T-cell (primary cell): ENCODE measurements around the gene SPATA9. TPM values are rescaled to one million over a fixed set of nuclear protein-coding genes. Genes with fewer than 3 reads are reported as not detected.

ENCODE experiments used
- ATAC-seq, 4 experiments: fragments of 200-7000 bp in 3 of 4; fragments of 150-1000 bp in 1 of 4; cut with Tn5 transposase; replicated peaks in 1 of 4; 1 replicate in 3 of 4; 2 replicates in 1 of 4; pipeline ENCODE4 v1.10.0; 2021; ENCODE audit warnings: moderate library complexity in 3 of 4, mild to moderate bottlenecking in 2 of 4, moderate number of reproducible peaks in 1 of 4
- CTCF ChIA-PET, 2 donors: fragments of 300-600 bp; sonication (Branson Sonifier 250); formaldehyde crosslinking; loops; one replicate each; lab custom pipeline; 2022; ENCODE audit warnings: antibody characterized with exemption in 2 of 2; lab: Charles Lee
- POLR2A ChIA-PET, 2 donors: fragments of 300-600 bp; sonication (Branson Sonifier 250); formaldehyde crosslinking; loops; one replicate each; lab custom pipeline; 2022; ENCODE audit warnings: antibody characterized with exemption in 2 of 2; lab: Charles Lee
- DNase-seq, 35 experiments: peaks; one replicate each; pipeline versions ENCODE4 v3.0.0 to v3.0.0-alpha.2; 2013 to 2023
- H3K27ac ChIP-seq: one replicate; pipeline ENCODE4 v1.5.1; 2013; ENCODE audit warnings: low read length
- H3K27me3 ChIP-seq, 2 experiments: replicated peaks in 1 of 2; 1 replicate in 1 of 2; 2 replicates in 1 of 2; pipeline versions ENCODE4 v1.6.1 to v1.7.0; 2013; ENCODE audit warnings: low read length in 1 of 2, mixed read lengths in 1 of 2; ENCODE audit not compliant: control insufficient read depth in 2 of 2, insufficient read depth in 2 of 2; ENCODE audit errors: extremely low read depth in 1 of 2
- H3K36me3 ChIP-seq, 2 donors: 1 replicate in 1 of 2; 2 replicates in 1 of 2; pipeline versions ENCODE4 v1.6.1 to v1.7.0; 2013; ENCODE audit warnings: low read length in 1 of 2; ENCODE audit not compliant: control insufficient read depth in 2 of 2, insufficient read depth in 1 of 2; ENCODE audit errors: extremely low read depth in 1 of 2
- H3K4me1 ChIP-seq, 2 experiments: 1 replicate in 1 of 2; 2 replicates in 1 of 2; pipeline versions ENCODE4 v1.6.1 to v1.7.0; 2013; ENCODE audit warnings: low read length in 2 of 2, mixed read lengths in 1 of 2; ENCODE audit not compliant: insufficient read depth in 2 of 2, control insufficient read depth in 1 of 2; ENCODE audit errors: extremely low read depth in 1 of 2
- H3K4me3 ChIP-seq, 2 donors: 1 replicate in 1 of 2; 2 replicates in 1 of 2; pipeline versions ENCODE4 v1.5.1 to v1.7.0; 2013; ENCODE audit warnings: mild to moderate bottlenecking in 2 of 2, low read length in 1 of 2, moderate library complexity in 1 of 2; ENCODE audit not compliant: control insufficient read depth in 1 of 2; ENCODE audit errors: extremely low read depth in 1 of 2
- H3K9me3 ChIP-seq: 2 replicates; pipeline ENCODE4 v1.7.0; 2013
- H3K27ac Mint-ChIP-seq, 2 donors: one replicate each; pipeline ENCODE4 v1.8.0; 2020 to 2021; ENCODE audit warnings: mild to moderate bottlenecking in 2 of 2, mixed read lengths in 2 of 2
- H3K27me3 Mint-ChIP-seq, 2 donors: one replicate each; pipeline ENCODE4 v1.8.0; 2021 to 2022; ENCODE audit warnings: mixed read lengths in 2 of 2
- H3K36me3 Mint-ChIP-seq: one replicate; pipeline ENCODE4 v1.8.0; 2021; ENCODE audit warnings: mixed read lengths
- H3K4me1 Mint-ChIP-seq, 3 donors: one replicate each; pipeline ENCODE4 v1.8.0; 2020 to 2022; ENCODE audit warnings: mixed read lengths in 3 of 3, mild to moderate bottlenecking in 1 of 3
- H3K4me3 Mint-ChIP-seq, 3 donors: one replicate each; pipeline ENCODE4 v1.8.0; 2020 to 2022; ENCODE audit warnings: mild to moderate bottlenecking in 3 of 3, mixed read lengths in 3 of 3, moderate library complexity in 3 of 3
- H3K9me3 Mint-ChIP-seq, 3 donors: one replicate each; pipeline ENCODE4 v1.8.0; 2020 to 2022; ENCODE audit warnings: mixed read lengths in 3 of 3
- WGBS: methylation state at CpG from one replicate; pipeline ENCODE4 v1.1.5; 2013; ENCODE audit warnings: missing lambda C conversion rate; ENCODE audit not compliant: insufficient coverage; 5-methylcytosine and 5-hydroxymethylcytosine counted together
- total RNA-seq, 35 experiments: library from RNA in 6 of 35; stranded (reverse) in 6 of 35; fragments of 120-200 nt in 1 of 35; gene quantifications; one replicate each; pipeline versions ENCODE4 v1.2.1 to v1.2.4 and lab custom pipeline; 2013 to 2026

The SPATA9 gene
- total RNA-seq, 5 donors from 2014 or later (not counting 1 experiment from before 2014, with no cell fraction given): not detected

DNA sequence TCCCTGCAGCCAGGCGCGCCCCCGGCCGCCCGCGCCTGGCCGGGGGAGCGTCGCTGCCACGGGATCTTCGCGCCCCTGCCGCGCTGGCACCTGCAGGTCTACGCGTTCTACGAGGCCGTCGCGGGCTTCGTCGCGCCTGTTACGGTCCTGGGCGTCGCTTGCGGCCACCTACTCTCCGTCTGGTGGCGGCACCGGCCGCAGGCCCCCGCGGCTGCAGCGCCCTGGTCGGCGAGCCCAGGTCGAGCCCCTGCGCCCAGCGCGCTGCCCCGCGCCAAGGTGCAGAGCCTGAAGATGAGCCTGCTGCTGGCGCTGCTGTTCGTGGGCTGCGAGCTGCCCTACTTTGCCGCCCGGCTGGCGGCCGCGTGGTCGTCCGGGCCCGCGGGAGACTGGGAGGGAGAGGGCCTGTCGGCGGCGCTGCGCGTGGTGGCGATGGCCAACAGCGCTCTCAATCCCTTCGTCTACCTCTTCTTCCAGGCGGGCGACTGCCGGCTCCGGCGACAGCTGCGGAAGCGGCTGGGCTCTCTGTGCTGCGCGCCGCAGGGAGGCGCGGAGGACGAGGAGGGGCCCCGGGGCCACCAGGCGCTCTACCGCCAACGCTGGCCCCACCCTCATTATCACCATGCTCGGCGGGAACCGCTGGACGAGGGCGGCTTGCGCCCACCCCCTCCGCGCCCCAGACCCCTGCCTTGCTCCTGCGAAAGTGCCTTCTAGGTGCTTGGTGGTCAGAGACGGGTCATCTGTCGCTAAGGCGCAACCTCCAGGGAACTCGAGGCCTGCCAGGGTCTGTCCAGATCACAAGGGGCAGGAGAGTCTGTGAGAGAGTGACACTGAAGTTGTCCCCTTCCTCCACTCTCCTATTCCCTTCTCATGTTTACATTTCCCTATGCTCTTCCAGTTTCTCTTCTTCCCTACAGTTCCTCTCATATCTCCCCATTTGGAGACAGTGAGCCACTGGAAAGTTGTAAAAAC, 61.6 kb downstream of the SPATA9 start:
- no peaks in the 10 kb centered on the region for H3K9me3 ChIP-seq
- ATAC-seq: peak; percentile 54 to 63 (median 58)
- H3K27ac Mint-ChIP-seq: peak overlapping the region; percentile 85 to 93
- no peaks in the 10 kb centered on the region for H3K36me3 ChIP-seq
- peaks cover 0 to 5% of the 10 kb centered on the region in 2 experiments for H3K27me3 ChIP-seq
- H3K27ac ChIP-seq: peak overlapping the region; percentile 57
- no peaks in the 10 kb centered on the region for H3K27me3 Mint-ChIP-seq
- CTCF ChIA-PET: interaction anchor here (0.7 to 2.6 kb wide), 3 partner anchors 10 to 1398 kb away, joined by 4 to 32 read pairs (median 26); partner anchors contain the start of gene RFESD (in 1 of the 2)
- DNase-seq: peak in 31 of 35 experiments; percentile 2 to 59 (median 24)
- H3K4me3 Mint-ChIP-seq: peak overlapping the region; percentile 80 to 84 (median 83)
- POLR2A ChIA-PET: interaction anchor here (1.1 to 2.4 kb wide), 2 partner anchors 11 to 26 kb away, joined by 5 to 10 read pairs; no protein-coding TSS in a partner anchor
- peaks cover 56 to 73% (median 70%) of the 10 kb centered on the region in 3 donors for H3K4me1 Mint-ChIP-seq
- peaks cover 38 to 41% of the 10 kb centered on the region in 2 experiments for H3K4me1 ChIP-seq
- H3K4me3 ChIP-seq: peak overlapping the region; percentile 40 to 66
- 2% methylated on average over 88 of the region's 92 CpGs for WGBS
- H3K36me3 Mint-ChIP-seq: no peaks in the 10 kb centered on the region
- no peaks in the 10 kb centered on the region for H3K9me3 Mint-ChIP-seq

DNA sequence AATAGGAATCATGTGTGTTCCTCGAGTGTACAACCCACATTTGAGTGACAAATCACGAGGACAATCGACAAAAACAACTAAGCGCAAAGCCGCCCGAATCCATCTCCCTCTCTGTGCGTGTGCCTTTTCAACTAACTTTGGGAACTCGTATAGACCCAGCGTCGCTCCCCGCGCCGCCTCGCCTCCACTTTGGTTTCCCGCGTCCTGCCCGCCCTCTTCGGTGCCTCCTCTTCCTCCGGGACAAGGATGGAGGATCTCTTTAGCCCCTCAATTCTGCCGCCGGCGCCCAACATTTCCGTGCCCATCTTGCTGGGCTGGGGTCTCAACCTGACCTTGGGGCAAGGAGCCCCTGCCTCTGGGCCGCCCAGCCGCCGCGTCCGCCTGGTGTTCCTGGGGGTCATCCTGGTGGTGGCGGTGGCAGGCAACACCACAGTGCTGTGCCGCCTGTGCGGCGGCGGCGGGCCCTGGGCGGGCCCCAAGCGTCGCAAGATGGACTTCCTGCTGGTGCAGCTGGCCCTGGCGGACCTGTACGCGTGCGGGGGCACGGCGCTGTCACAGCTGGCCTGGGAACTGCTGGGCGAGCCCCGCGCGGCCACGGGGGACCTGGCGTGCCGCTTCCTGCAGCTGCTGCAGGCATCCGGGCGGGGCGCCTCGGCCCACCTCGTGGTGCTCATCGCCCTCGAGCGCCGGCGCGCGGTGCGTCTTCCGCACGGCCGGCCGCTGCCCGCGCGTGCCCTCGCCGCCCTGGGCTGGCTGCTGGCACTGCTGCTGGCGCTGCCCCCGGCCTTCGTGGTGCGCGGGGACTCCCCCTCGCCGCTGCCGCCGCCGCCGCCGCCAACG, 62.5 kb downstream of the SPATA9 start, which contains the start of gene GPR150:
TSS of gene GPR150 (plus strand) at position 58 of the 840 bp plus-strand sequence. CDS start at position 247, 189 bp downstream.
- Mint-ChIP-seq H3K36me3 (no peaks in the 10 kb centered on the region), H3K27ac (peak within 1 kb of the TSS; percentile 87 to 91), H3K4me3 (peak within 1 kb of the TSS; percentile 84 to 89 (median 85)), H3K4me1 (peaks cover 60 to 74% (median 70%) of the 10 kb centered on the region in 3 donors), H3K27me3 (no peaks in the 10 kb centered on the region), H3K9me3 (no peaks in the 10 kb centered on the region)
- H3K27ac ChIP-seq: peak within 1 kb of the TSS; percentile 36
- POLR2A ChIA-PET: no interaction called here
- peaks cover 38 to 41% of the 10 kb centered on the region in 2 experiments for H3K4me1 ChIP-seq
- H3K4me3 ChIP-seq: peak within 1 kb of the TSS; percentile 74 to 75
- H3K36me3 ChIP-seq: no peaks in the 10 kb centered on the region
- CTCF ChIA-PET: interaction anchor here in 1 of 2 donors (0.7 kb wide), 1 partner anchor 1399 kb away, joined by 4 read pairs; no protein-coding TSS in a partner anchor
- DNase-seq: peak in 34 of 35 experiments; percentile 20 to 76 (median 46)
- H3K9me3 ChIP-seq: no peaks in the 10 kb centered on the region
- H3K27me3 ChIP-seq: peaks cover 0 to 5% of the 10 kb centered on the region in 2 experiments
- under 1% methylated on average over 84 of the region's 85 CpGs for WGBS
- ATAC-seq: peak; percentile 68 to 80 (median 76)

GRCh38 chr5:95619514-95620029, 63.2 kb downstream of the SPATA9 start:
- Histone ChIP-seq H3K9me3 (no peaks in the 10 kb centered on the region), H3K4me3 (peak overlapping the region; percentile 74 to 75), H3K27me3 (peaks cover 0 to 5% of the 10 kb centered on the region in 2 experiments), H3K27ac (no peak overlapping the region), H3K36me3 (no peaks in the 10 kb centered on the region), H3K4me1 (peaks cover 38 to 41% of the 10 kb centered on the region in 2 experiments)
- ATAC-seq (no peak), DNase-seq (no peak)
- Mint-ChIP-seq H3K9me3 (no peaks in the 10 kb centered on the region), H3K27ac (peak overlapping the region; percentile 87 to 91), H3K27me3 (no peaks in the 10 kb centered on the region), H3K36me3 (peaks cover 5% of the 10 kb centered on the region), H3K4me1 (peaks cover 63 to 75% (median 74%) of the 10 kb centered on the region in 3 donors), H3K4me3 (peak overlapping the region; percentile 84 to 89 (median 85))
- ChIA-PET CTCF (no interaction called here), POLR2A (no interaction called here)
- WGBS: 36% methylated on average over 6 of the region's 19 CpGs

GRCh38 chr5:95619096-95619495, 63.7 kb downstream of the SPATA9 start:
- no peak for ATAC-seq
- H3K4me3 Mint-ChIP-seq: peak overlapping the region; percentile 84 to 89 (median 85)
- Histone ChIP-seq H3K27ac (no peak overlapping the region), H3K36me3 (no peaks in the 10 kb centered on the region), H3K4me3 (peak overlapping the region in 1 of 2 donors; percentile 75), H3K27me3 (peaks cover 0 to 5% of the 10 kb centered on the region in 2 experiments), H3K4me1 (peaks cover 38 to 41% of the 10 kb centered on the region in 2 experiments), H3K9me3 (no peaks in the 10 kb centered on the region)
- H3K27ac Mint-ChIP-seq: peak overlapping the region; percentile 14 to 91
- no CpG with 5 or more reads among the region's 4 CpGs for WGBS
- no peaks in the 10 kb centered on the region for H3K9me3 Mint-ChIP-seq
- ChIA-PET POLR2A (no interaction called here), CTCF (no interaction called here)
- H3K4me1 Mint-ChIP-seq: peaks cover 62 to 73% (median 71%) of the 10 kb centered on the region in 3 donors
- H3K27me3 Mint-ChIP-seq: no peaks in the 10 kb centered on the region
- H3K36me3 Mint-ChIP-seq: peaks cover 5% of the 10 kb centered on the region
- no peak for DNase-seq

- no peaks in the 10 kb centered on the region for H3K27me3 Mint-ChIP-seq
- CTCF ChIA-PET: interaction anchor here in 1 of 2 donors (0.6 kb wide), 1 partner anchor 341 kb away, joined by 3 read pairs; no protein-coding TSS in a partner anchor
- H3K9me3 Mint-ChIP-seq: peaks cover 6 to 14% (median 10%) of the 10 kb centered on the region in 3 donors
- 100% methylated on average over 2 of the region's 5 CpGs for WGBS
- H3K9me3 ChIP-seq: no peaks in the 10 kb centered on the region
- no peak overlapping the region for H3K27ac ChIP-seq
- DNase-seq (no peak), ATAC-seq (no peak)
- H3K4me1 Mint-ChIP-seq: peaks cover 43 to 52% (median 52%) of the 10 kb centered on the region in 3 donors
- H3K27me3 ChIP-seq: peaks cover 0 to 5% of the 10 kb centered on the region in 2 experiments
- POLR2A ChIA-PET: interaction anchor here in 1 of 2 donors (0.5 to 0.6 kb wide), 2 partner anchors 118 to 1600 kb away, joined by 3 to 7 read pairs; no protein-coding TSS in a partner anchor
- H3K36me3 Mint-ChIP-seq: peaks cover 22% of the 10 kb centered on the region
- no peaks in the 10 kb centered on the region for H3K36me3 ChIP-seq
- H3K4me3 ChIP-seq: no peak overlapping the region
- H3K4me3 Mint-ChIP-seq: no peak overlapping the region
- peaks cover 22 to 23% of the 10 kb centered on the region in 2 experiments for H3K4me1 ChIP-seq
- H3K27ac Mint-ChIP-seq: no peak overlapping the region
These were observed 65.7 kb downstream of the SPATA9 start for GRCh38 chr5:95617057-95617456.
